Thyroid gland (tissue), 4 donors: ENCODE data around the gene DYNLL1.

Experiments
- CTCF ChIP-seq, 6 experiments: fragments of 200-600 bp in 3 of 6; fragments of 450-650 bp in 3 of 6; sonication (generic) in 3 of 6; IDR thresholded peaks; one replicate each; pipeline ENCODE4 v1.5.1; 2016 to 2019; ENCODE audit warnings: antibody characterized with exemption in 6 of 6, mild to moderate bottlenecking in 2 of 6, inconsistent platforms in 1 of 6, moderate library complexity in 1 of 6
- POLR2A ChIP-seq, 2 donors: fragments of 450-650 bp; IDR thresholded peaks; one replicate each; pipeline ENCODE4 v1.6.1; 2017; ENCODE audit warnings: antibody characterized with exemption in 2 of 2, mild to moderate bottlenecking in 2 of 2, moderate library complexity in 1 of 2

GRCh38 chr12:120496413-120497340 is 764 bp downstream of the DYNLL1 start:
- peak in 1 of 6 experiments; percentile 7 for TF ChIP-seq CTCF (IDR thresholded peaks at IDR 0.05)
- TF ChIP-seq POLR2A (IDR thresholded peaks at IDR 0.05): no peak
